AG04449 (cell line): Measurements from ENCODE around the gene MLXIP.

Experiments
- CTCF ChIA-PET: fragments of 350-600 bp; formaldehyde crosslinking; extraction: SDS; loops from one replicate; lab custom pipeline; 2021; ENCODE audit warnings: antibody characterized with exemption; lab: Yijun Ruan, JAX
- POLR2A ChIA-PET: fragments of 400-600, 350-600 bp; formaldehyde crosslinking; extraction: SDS; loops from one replicate; lab custom pipeline; 2020; ENCODE audit warnings: antibody characterized with exemption, inconsistent platforms; lab: Yijun Ruan, JAX
- DNase-seq: peaks from one replicate; pipeline ENCODE4 v3.0.0-alpha.2; 2010; ENCODE audit warnings: low read depth, low spot score
- H3K4me3 ChIP-seq: 2 replicates; pipeline ENCODE4 v1.5.1; 2011; ENCODE audit warnings: low read depth, mild to moderate bottlenecking, control low read depth, low read length
- TF ChIP-seq, protein P1 (sequence below): IDR thresholded peaks from one replicate; pipeline ENCODE4 v1.5.1; 2011; ENCODE audit warnings: mild to moderate bottlenecking, moderate library complexity, low read length, control low read depth, inconsistent platforms; ENCODE audit not compliant: insufficient read depth; ENCODE audit errors: missing control alignments

Gene MLXIP

DNA sequence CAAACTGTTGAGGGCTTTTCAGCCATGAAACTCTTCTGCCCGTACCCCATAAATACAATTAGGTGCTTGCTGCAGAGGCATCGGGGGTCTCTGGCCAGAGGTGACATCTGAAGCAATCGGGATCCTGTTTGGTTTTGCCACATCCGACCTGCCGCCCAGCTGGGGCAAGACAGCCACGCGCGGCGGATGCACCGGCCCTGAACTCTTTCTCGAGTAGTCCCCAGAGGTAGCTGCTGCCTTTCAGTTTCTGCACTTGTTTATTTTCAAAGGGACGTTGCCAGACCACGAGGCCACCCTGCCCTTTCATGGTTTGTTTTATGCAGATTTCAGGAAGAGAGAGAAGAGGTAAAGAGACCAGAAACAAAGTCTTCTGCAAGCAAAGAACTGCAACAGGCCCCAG is 10.6 kb upstream of the MLXIP start:
- TF ChIP-seq, protein P1, sequence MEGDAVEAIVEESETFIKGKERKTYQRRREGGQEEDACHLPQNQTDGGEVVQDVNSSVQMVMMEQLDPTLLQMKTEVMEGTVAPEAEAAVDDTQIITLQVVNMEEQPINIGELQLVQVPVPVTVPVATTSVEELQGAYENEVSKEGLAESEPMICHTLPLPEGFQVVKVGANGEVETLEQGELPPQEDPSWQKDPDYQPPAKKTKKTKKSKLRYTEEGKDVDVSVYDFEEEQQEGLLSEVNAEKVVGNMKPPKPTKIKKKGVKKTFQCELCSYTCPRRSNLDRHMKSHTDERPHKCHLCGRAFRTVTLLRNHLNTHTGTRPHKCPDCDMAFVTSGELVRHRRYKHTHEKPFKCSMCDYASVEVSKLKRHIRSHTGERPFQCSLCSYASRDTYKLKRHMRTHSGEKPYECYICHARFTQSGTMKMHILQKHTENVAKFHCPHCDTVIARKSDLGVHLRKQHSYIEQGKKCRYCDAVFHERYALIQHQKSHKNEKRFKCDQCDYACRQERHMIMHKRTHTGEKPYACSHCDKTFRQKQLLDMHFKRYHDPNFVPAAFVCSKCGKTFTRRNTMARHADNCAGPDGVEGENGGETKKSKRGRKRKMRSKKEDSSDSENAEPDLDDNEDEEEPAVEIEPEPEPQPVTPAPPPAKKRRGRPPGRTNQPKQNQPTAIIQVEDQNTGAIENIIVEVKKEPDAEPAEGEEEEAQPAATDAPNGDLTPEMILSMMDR = no peak
- POLR2A ChIA-PET = no interaction called here
- no peak overlapping the region for H3K4me3 ChIP-seq
- CTCF ChIA-PET = interaction anchor here (0.5 to 2.3 kb wide), 3 partner anchors 13 to 55 kb away, joined by 3 to 13 read pairs (median 3); no protein-coding TSS in a partner anchor
- DNase-seq = no peak

GRCh38 chr12:122072031-122072970 is 6.3 kb upstream of the MLXIP start:
- 0 out of 2 replicates have a peak overlapping the region, but pooled peaks have one; percentile 4 for H3K4me3 ChIP-seq
- peak; percentile 83 for DNase-seq
- CTCF ChIA-PET = interaction anchor here (1.2 to 2.9 kb wide), 4 partner anchors 10 to 51 kb away, joined by 3 to 19 read pairs (median 5); no protein-coding TSS in a partner anchor
- POLR2A ChIA-PET = no interaction called here
- TF ChIP-seq, protein P1 = no peak

DNA sequence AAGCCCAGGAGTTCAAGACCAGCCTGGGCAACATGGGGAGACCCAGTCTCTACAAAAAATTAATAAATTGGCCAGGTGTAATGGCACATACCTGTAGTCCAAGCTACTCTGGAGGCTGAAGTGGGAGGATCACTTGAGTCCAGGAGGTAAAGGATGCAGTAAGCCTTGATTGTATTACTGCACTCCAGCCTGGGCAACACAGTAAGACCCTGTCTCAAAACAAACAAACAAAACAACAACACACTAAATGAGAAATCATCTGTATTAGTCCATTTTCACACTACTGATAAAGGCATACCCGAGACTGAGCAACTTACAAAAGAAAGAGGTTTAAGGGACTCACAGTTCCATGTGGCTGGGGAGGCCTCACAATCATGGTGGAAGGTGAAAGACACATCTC is 4.7 kb upstream of the MLXIP start:
- H3K4me3 ChIP-seq = no peak overlapping the region
- POLR2A ChIA-PET = interaction anchor here (0.8 to 1.0 kb wide), 2 partner anchors 9 to 15 kb away, joined by 3 read pairs; no protein-coding TSS in a partner anchor
- CTCF ChIA-PET = interaction anchor here (1.5 to 2.9 kb wide), 2 partner anchors 49 to 158 kb away, joined by 3 to 19 read pairs; no protein-coding TSS in a partner anchor
- TF ChIP-seq, protein P1 = no peak
- no peak for DNase-seq

DNA sequence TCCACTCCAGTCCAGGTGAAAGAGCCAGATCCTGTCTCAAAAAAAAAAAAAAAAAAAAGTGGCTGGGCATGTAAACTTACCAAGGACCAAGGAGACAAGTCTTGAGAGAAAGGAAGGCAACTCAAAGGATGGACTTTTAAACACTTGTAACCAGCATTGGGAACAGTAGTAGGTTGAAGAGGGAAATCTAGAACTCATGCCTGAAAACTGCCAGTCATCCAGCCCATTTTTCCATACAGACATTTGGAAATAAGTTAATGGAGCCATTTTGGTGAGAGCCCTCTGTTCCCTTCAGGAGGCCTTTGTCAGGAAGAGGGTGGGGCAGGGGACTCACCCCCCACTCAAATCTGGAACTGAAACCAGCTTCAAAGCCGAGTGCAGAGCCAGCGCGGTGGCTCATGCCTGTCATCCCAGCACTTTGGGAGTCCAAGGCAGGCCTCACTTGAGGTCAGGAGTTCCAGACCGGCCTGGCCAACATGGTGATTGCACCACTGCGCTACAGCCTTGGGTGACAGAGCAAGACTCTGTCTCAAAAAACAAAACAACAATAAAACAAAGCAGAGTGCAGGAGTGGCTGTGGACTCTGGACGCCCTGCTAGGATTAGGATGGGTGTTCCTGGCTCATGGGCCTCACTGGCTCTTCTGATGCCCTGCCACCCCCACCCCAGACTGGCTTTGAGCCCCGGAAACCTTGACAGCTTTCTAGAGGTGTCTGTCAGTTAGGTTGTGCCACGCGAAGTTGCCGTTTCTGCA is 1.6 kb upstream of the MLXIP start:
- TF ChIP-seq, protein P1 = no peak
- ChIA-PET POLR2A (no interaction called here), CTCF (no interaction called here)
- no peak for DNase-seq
- H3K4me3 ChIP-seq = no peak overlapping the region

- no peak for DNase-seq
- POLR2A ChIA-PET = interaction anchor here (1.0 to 3.7 kb wide), 7 partner anchors 10 to 44 kb away, joined by 3 to 25 read pairs (median 5); no protein-coding TSS in a partner anchor
- CTCF ChIA-PET = interaction anchor here (1.5 to 4.2 kb wide), 2 partner anchors 7 to 44 kb away, joined by 3 to 26 read pairs; no protein-coding TSS in a partner anchor
- TF ChIP-seq, protein P1 = no peak
- H3K4me3 ChIP-seq = peak overlapping the region; percentile 86
Observed at GRCh38 chr12:122079033-122079531, 526 bp downstream of the MLXIP start.
